SK-N-SH (cell line): ENCODE measurements around the gene MCEMP1. TPM values are rescaled to one million over a fixed set of nuclear protein-coding genes. Genes with fewer than 3 reads are reported as not detected.

ENCODE experiments used
- CTCF ChIA-PET: fragments of 300-600, 350-600 bp; formaldehyde crosslinking; extraction: SDS; loops from one replicate; lab custom pipeline; 2021; lab: Yijun Ruan, JAX
- POLR2A ChIA-PET: fragments of 350-600 bp; sonication (Branson Sonifier 250); formaldehyde crosslinking; extraction: SDS; loops from one replicate; lab custom pipeline; 2020; ENCODE audit warnings: antibody characterized with exemption, inconsistent platforms; lab: Yijun Ruan, JAX
- DNase-seq: peaks from one replicate; pipeline ENCODE4 v3.0.0; 2012
- H2AFZ ChIP-seq: fragments of 200-600 bp; sonication (generic); 2 replicates; pipeline ENCODE4 v1.8.1; 2016; ENCODE audit warnings: antibody characterized with exemption, mild to moderate bottlenecking, low read depth
- H3F3A ChIP-seq: fragments of 200-600 bp; sonication (generic); replicated peaks from 2 replicates; pipeline ENCODE3; 2016; ENCODE audit warnings: antibody characterized with exemption, mild to moderate bottlenecking; ENCODE audit not compliant: insufficient read depth
- H3K27ac ChIP-seq, 2 experiments: fragments of 200-500 bp in 1 of 2; fragments of 200-600 bp in 1 of 2; sonication (Bioruptor generic) in 1 of 2; sonication (generic), shearing (Covaris generic) in 1 of 2; 2 replicates each; pipeline versions ENCODE4 v1.5.1 to v1.6.1; 2014 to 2016; ENCODE audit warnings: low read depth in 2 of 2, inconsistent platforms in 1 of 2, low read length in 1 of 2, mild to moderate bottlenecking in 1 of 2, mixed read lengths in 1 of 2
- H3K27me3 ChIP-seq: fragments of 200-600 bp; sonication (generic), shearing (Covaris generic); 2 replicates; pipeline ENCODE4 v1.6.1; 2016; ENCODE audit warnings: mixed run types; ENCODE audit not compliant: insufficient read depth
- H3K36me3 ChIP-seq, 2 experiments: fragments of 200-500 bp in 1 of 2; fragments of 200-600 bp in 1 of 2; sonication (Bioruptor generic) in 1 of 2; sonication (generic) in 1 of 2; replicated peaks in 1 of 2; 2 replicates each; pipeline versions ENCODE3 to v1.5.1; 2014 to 2016; ENCODE audit warnings: low read length in 1 of 2, mild to moderate bottlenecking in 1 of 2; ENCODE audit not compliant: insufficient read depth in 2 of 2, control insufficient read depth in 1 of 2
- H3K4me1 ChIP-seq, 2 experiments: fragments of 200-500 bp in 1 of 2; fragments of 200-600 bp in 1 of 2; sonication (Bioruptor generic) in 1 of 2; sonication (generic), shearing (Covaris generic) in 1 of 2; 2 replicates each; pipeline versions ENCODE4 v1.5.1 to v1.6.1; 2014 to 2016; ENCODE audit warnings: low read depth in 1 of 2, low read length in 1 of 2, mixed run types in 1 of 2; ENCODE audit not compliant: insufficient read depth in 2 of 2, control insufficient read depth in 1 of 2
- H3K4me2 ChIP-seq: fragments of 200-600 bp; sonication (generic), shearing (Covaris generic); 2 replicates; pipeline ENCODE4 v1.6.1; 2017; ENCODE audit warnings: mixed run types
- H3K4me3 ChIP-seq, 2 experiments: fragments of 200-500 bp in 1 of 2; fragments of 200-600 bp in 1 of 2; sonication (Bioruptor generic) in 1 of 2; sonication (generic), shearing (Covaris generic) in 1 of 2; 2 replicates each; pipeline versions ENCODE4 v1.5.1 to v1.8.1; 2014 to 2016; ENCODE audit warnings: low read depth in 2 of 2, inconsistent platforms in 1 of 2, low read length in 1 of 2, mild to moderate bottlenecking in 1 of 2, mixed read lengths in 1 of 2, moderate library complexity in 1 of 2
- H3K79me2 ChIP-seq: fragments of 200-600 bp; sonication (generic); 2 replicates; pipeline ENCODE4 v1.8.1; 2017; ENCODE audit warnings: mild to moderate bottlenecking; ENCODE audit not compliant: insufficient read depth
- H3K9ac ChIP-seq: fragments of 200-600 bp; sonication (generic); 2 replicates; pipeline ENCODE4 v1.6.1; 2017; ENCODE audit warnings: mixed run types
- H3K9me2 ChIP-seq: fragments of 200-600 bp; sonication (generic); 2 replicates; pipeline ENCODE4 v1.6.1; 2017; ENCODE audit warnings: mixed run types
- H3K9me3 ChIP-seq: fragments of 200-600 bp; sonication (generic); 2 replicates; pipeline ENCODE4 v1.6.1; 2017; ENCODE audit warnings: mixed run types, mild to moderate bottlenecking, moderate library complexity
- H4K20me1 ChIP-seq: fragments of 200-600 bp; sonication (generic); 2 replicates; pipeline ENCODE4 v1.6.1; 2017; ENCODE audit warnings: mild to moderate bottlenecking, mixed run types; ENCODE audit not compliant: insufficient read depth
- CTCF ChIP-seq: fragments of 200-600 bp; sonication (generic); IDR thresholded peaks from 2 replicates; pipeline ENCODE4 v1.6.1; 2017; ENCODE audit warnings: antibody characterized with exemption, mild to moderate bottlenecking, moderate library complexity
- ELF1 ChIP-seq: IDR thresholded peaks from 2 replicates; pipeline ENCODE4 v1.4.0; 2012
- EZH2phosphoT487 ChIP-seq: fragments of 200-600 bp; sonication (generic); IDR thresholded peaks from 2 replicates; pipeline ENCODE4 v1.6.1; 2017; ENCODE audit warnings: low read depth, mixed run types, mild to moderate bottlenecking, antibody characterized with exemption, moderate library complexity, borderline replicate concordance
- FOXJ3 ChIP-seq: sonication (generic); formaldehyde crosslinking; IDR thresholded peaks from 2 replicates; pipeline ENCODE4 v1.5.1; 2020; ENCODE audit warnings: mild to moderate bottlenecking, missing genetic modification reagents
- FOXM1 ChIP-seq: IDR thresholded peaks from 2 replicates; pipeline ENCODE4 v1.4.0; 2012; ENCODE audit warnings: low read depth, mild to moderate bottlenecking
- GABPA ChIP-seq: IDR thresholded peaks from 2 replicates; pipeline ENCODE4 v1.4.0; 2012; ENCODE audit warnings: low read depth, mild to moderate bottlenecking
- GATA2 ChIP-seq: sonication (generic); formaldehyde crosslinking; IDR thresholded peaks from 2 replicates; pipeline ENCODE4 v1.5.0; 2020; ENCODE audit warnings: mild to moderate bottlenecking, missing genetic modification reagents
- JUND ChIP-seq: IDR thresholded peaks from 2 replicates; pipeline ENCODE4 v1.4.0; 2012
- MAX ChIP-seq: IDR thresholded peaks from 2 replicates; pipeline ENCODE4 v1.4.0; 2012; ENCODE audit warnings: low read depth
- MXI1 ChIP-seq: IDR thresholded peaks from 2 replicates; pipeline ENCODE4 v1.6.1; 2012; ENCODE audit warnings: mild to moderate bottlenecking, low read depth, low read length, improper control_type of control experiment
- NRF1 ChIP-seq: IDR thresholded peaks from 2 replicates; pipeline ENCODE4 v1.6.1; 2012; ENCODE audit warnings: low read depth, mild to moderate bottlenecking, low read length
- POLR2AphosphoS5 ChIP-seq: IDR thresholded peaks from 2 replicates; pipeline ENCODE4 v1.6.1; 2012; ENCODE audit warnings: low read depth, low read length
- RAD21 ChIP-seq: IDR thresholded peaks from 2 replicates; pipeline ENCODE4 v1.6.1; 2012; ENCODE audit warnings: mild to moderate bottlenecking, low read length
- RCOR1 ChIP-seq: fragments of 150-350 bp; IDR thresholded peaks from 2 replicates; pipeline ENCODE4 v1.6.1; 2017; ENCODE audit warnings: antibody characterized with exemption, low read length
- SIN3A ChIP-seq: IDR thresholded peaks from 2 replicates; pipeline ENCODE4 v1.6.1; 2012; ENCODE audit warnings: low read depth, mild to moderate bottlenecking, low read length, moderate library complexity, borderline replicate concordance
- SMC3 ChIP-seq: IDR thresholded peaks from 2 replicates; pipeline ENCODE4 v1.6.1; 2012; ENCODE audit warnings: low read depth, low read length, improper control_type of control experiment
- TAF1 ChIP-seq: IDR thresholded peaks from 2 replicates; pipeline ENCODE4 v1.6.1; 2012; ENCODE audit warnings: low read depth, mild to moderate bottlenecking, low read length, moderate library complexity, borderline replicate concordance
- TCF12 ChIP-seq: IDR thresholded peaks from 2 replicates; pipeline ENCODE4 v1.4.0; 2012
- USF1 ChIP-seq: IDR thresholded peaks from 2 replicates; pipeline ENCODE4 v1.4.0; 2012; ENCODE audit warnings: low read depth, borderline replicate concordance
- WGBS: methylation state at CpG from one replicate; pipeline ENCODE4 v1.1.6; 2017; ENCODE audit warnings: low lambda C conversion rate; 5-methylcytosine and 5-hydroxymethylcytosine counted together
- polyA plus RNA-seq, 3 experiments: library from polyadenylated mRNA; depleted of rRNA; stranded (reverse); fragments of >200 nt; gene quantifications; 2 replicates each; pipeline ENCODE4 v1.2.3, GENCODE V29; 2012

Gene MCEMP1
- polyA plus RNA-seq, 1 of the 3 experiments (the other 2 are of a cell fraction) = not detected

- ChIA-PET CTCF (no interaction called here), POLR2A (no interaction called here)
- Histone ChIP-seq H3K9ac (no peak overlapping the region), H3K4me1 (no peaks in the 10 kb centered on the region), H3K79me2 (no peaks in the 10 kb centered on the region), H3K9me3 (no peaks in the 10 kb centered on the region), H3F3A (no peaks in the 10 kb centered on the region), H3K4me3 (no peak overlapping the region), H3K9me2 (no peaks in the 10 kb centered on the region), H3K36me3 (no peaks in the 10 kb centered on the region), H3K27ac (no peak overlapping the region), H4K20me1 (no peaks in the 10 kb centered on the region), H3K27me3 (peaks cover 61% of the 10 kb centered on the region), H3K4me2 (no peak overlapping the region), H2AFZ (no peak overlapping the region)
- TF ChIP-seq USF1 (no peak), TAF1 (no peak), EZH2phosphoT487 (no peak), RCOR1 (no peak), RAD21 (no peak), JUND (no peak), FOXJ3 (CRISPR knock-in tag) (no peak), MAX (no peak), ELF1 (no peak), TCF12 (no peak), NRF1 (no peak), POLR2AphosphoS5 (no peak), FOXM1 (no peak), MXI1 (no peak), SMC3 (no peak), CTCF (no peak), GABPA (no peak), SIN3A (no peak), GATA2 (CRISPR knock-in tag) (no peak)
- no peak for DNase-seq
- WGBS = 9% methylated on average over 8 of the region's 8 CpGs
Observed at GRCh38 chr19:7718668-7719067, 41.8 kb downstream of the MCEMP1 start.
